Activated naive CD8-positive, alpha-beta T cell treated with anti-CD3 and anti-CD28 coated beads for 36 hours (primary cell): Measurements from ENCODE around the gene USP13. TPM values are rescaled to one million over a fixed set of nuclear protein-coding genes. Genes with fewer than 3 reads are reported as not detected.

Experiments used
- DNase-seq: peaks from one replicate; pipeline ENCODE4 v3.0.0; 2021
- H3K27ac Mint-ChIP-seq: one replicate; pipeline ENCODE4 v1.8.0; 2022; ENCODE audit warnings: mild to moderate bottlenecking, moderate library complexity, mixed read lengths
- H3K27me3 Mint-ChIP-seq: one replicate; pipeline ENCODE4 v1.8.0; 2022; ENCODE audit warnings: mild to moderate bottlenecking, mixed read lengths
- H3K36me3 Mint-ChIP-seq: one replicate; pipeline ENCODE4 v1.8.0; 2021; ENCODE audit warnings: mild to moderate bottlenecking, mixed read lengths
- H3K4me1 Mint-ChIP-seq: one replicate; pipeline ENCODE4 v1.8.0; 2021; ENCODE audit warnings: mixed read lengths
- H3K4me3 Mint-ChIP-seq: one replicate; pipeline ENCODE4 v1.8.0; 2022; ENCODE audit warnings: mild to moderate bottlenecking, moderate library complexity, mixed read lengths
- H3K9me3 Mint-ChIP-seq: one replicate; pipeline ENCODE4 v1.8.0; 2022; ENCODE audit warnings: mixed read lengths
- total RNA-seq, 2 experiments: library from RNA; stranded (reverse); gene quantifications; one replicate each; pipeline ENCODE4 v1.2.3, GENCODE V29; 2021

USP13 gene
- 10 to 100 TPM; 11.6 to 11.9 TPM for total RNA-seq

- DNase-seq = peak; percentile 64
- Mint-ChIP-seq H3K4me1 (peaks cover 26% of the 10 kb centered on the region), H3K9me3 (no peaks in the 10 kb centered on the region), H3K4me3 (peak within 1 kb of the TSS; percentile 93), H3K27me3 (peaks cover 9% of the 10 kb centered on the region), H3K36me3 (peaks cover 12% of the 10 kb centered on the region), H3K27ac (peak within 1 kb of the TSS; percentile 87)
Measured at GRCh38 chr3:179652447-179653095, at the start of gene USP13. Gene USP13, plus strand, starts transcription at chr3:179653040. Its CDS starts 186 bp downstream, at chr3:179653226.

GRCh38 chr3:179603321-179603720, 49.5 kb upstream of the USP13 start:
- peaks cover 22% of the 10 kb centered on the region for H3K36me3 Mint-ChIP-seq
- no peaks in the 10 kb centered on the region for H3K27me3 Mint-ChIP-seq
- DNase-seq = no peak
- peaks cover 25% of the 10 kb centered on the region for H3K4me1 Mint-ChIP-seq
- H3K4me3 Mint-ChIP-seq = peak overlapping the region; percentile 99
- H3K9me3 Mint-ChIP-seq = no peaks in the 10 kb centered on the region
- peak overlapping the region; percentile 100 for H3K27ac Mint-ChIP-seq

GRCh38 chr3:179603831-179604230, 49.0 kb upstream of the USP13 start:
- peaks cover 28% of the 10 kb centered on the region for H3K4me1 Mint-ChIP-seq
- H3K36me3 Mint-ChIP-seq = peaks cover 22% of the 10 kb centered on the region
- H3K27ac Mint-ChIP-seq = peak overlapping the region; percentile 100
- peak overlapping the region; percentile 99 for H3K4me3 Mint-ChIP-seq
- H3K27me3 Mint-ChIP-seq = no peaks in the 10 kb centered on the region
- no peak for DNase-seq
- no peaks in the 10 kb centered on the region for H3K9me3 Mint-ChIP-seq

- Mint-ChIP-seq H3K4me3 (peak within 1 kb of the TSS; percentile 99), H3K36me3 (peaks cover 24% of the 10 kb centered on the region), H3K9me3 (no peaks in the 10 kb centered on the region), H3K27ac (peak within 1 kb of the TSS; percentile 100), H3K27me3 (no peaks in the 10 kb centered on the region), H3K4me1 (peaks cover 33% of the 10 kb centered on the region)
- peak; percentile 89 for DNase-seq
Measured at GRCh38 chr3:179604321-179605078, 48.3 kb upstream of the USP13 start, which contains the start of the genes MRPL47 and NDUFB5. Gene MRPL47, minus strand, starts transcription at chr3:179604638. Its CDS starts 14 bp downstream, at chr3:179604624. Gene NDUFB5, plus strand, starts transcription at chr3:179604794. Its CDS starts 22 bp downstream, at chr3:179604816.

GRCh38 chr3:179606534-179607085, 46.2 kb upstream of the USP13 start:
- Mint-ChIP-seq H3K36me3 (peaks cover 24% of the 10 kb centered on the region), H3K4me3 (no peak overlapping the region), H3K27me3 (no peaks in the 10 kb centered on the region), H3K4me1 (peaks cover 30% of the 10 kb centered on the region), H3K27ac (peak overlapping the region; percentile 71), H3K9me3 (no peaks in the 10 kb centered on the region)
- DNase-seq = no peak

GRCh38 chr3:179608931-179609720, 43.7 kb upstream of the USP13 start:
- Mint-ChIP-seq H3K4me1 (peaks cover 30% of the 10 kb centered on the region), H3K4me3 (peak overlapping the region; percentile 26), H3K36me3 (peaks cover 20% of the 10 kb centered on the region), H3K27me3 (no peaks in the 10 kb centered on the region), H3K27ac (peak overlapping the region; percentile 84), H3K9me3 (no peaks in the 10 kb centered on the region)
- peak; percentile 10 for DNase-seq

- Mint-ChIP-seq H3K4me1 (peaks cover 30% of the 10 kb centered on the region), H3K4me3 (no peak overlapping the region), H3K36me3 (peaks cover 15% of the 10 kb centered on the region), H3K27ac (peak overlapping the region; percentile 29), H3K27me3 (no peaks in the 10 kb centered on the region), H3K9me3 (no peaks in the 10 kb centered on the region)
- no peak for DNase-seq
Measured at GRCh38 chr3:179610066-179610465, 42.8 kb upstream of the USP13 start.

GRCh38 chr3:179613807-179614206, 39.0 kb upstream of the USP13 start:
- Mint-ChIP-seq H3K4me1 (peaks cover 9% of the 10 kb centered on the region), H3K27ac (no peak overlapping the region), H3K36me3 (peaks cover 16% of the 10 kb centered on the region), H3K9me3 (no peaks in the 10 kb centered on the region), H3K4me3 (no peak overlapping the region), H3K27me3 (no peaks in the 10 kb centered on the region)
- DNase-seq = no peak

GRCh38 chr3:179615458-179616173, 37.2 kb upstream of the USP13 start:
- DNase-seq = no peak
- H3K9me3 Mint-ChIP-seq = no peaks in the 10 kb centered on the region
- H3K4me1 Mint-ChIP-seq = no peaks in the 10 kb centered on the region
- H3K36me3 Mint-ChIP-seq = peaks cover 24% of the 10 kb centered on the region
- no peaks in the 10 kb centered on the region for H3K27me3 Mint-ChIP-seq
- no peak overlapping the region for H3K4me3 Mint-ChIP-seq
- no peak overlapping the region for H3K27ac Mint-ChIP-seq

- H3K27ac Mint-ChIP-seq = no peak overlapping the region
- no peaks in the 10 kb centered on the region for H3K4me1 Mint-ChIP-seq
- no peak overlapping the region for H3K4me3 Mint-ChIP-seq
- H3K9me3 Mint-ChIP-seq = no peaks in the 10 kb centered on the region
- H3K36me3 Mint-ChIP-seq = peaks cover 44% of the 10 kb centered on the region
- DNase-seq = no peak
- no peaks in the 10 kb centered on the region for H3K27me3 Mint-ChIP-seq
Measured at GRCh38 chr3:179622023-179622422, 30.8 kb upstream of the USP13 start.

GRCh38 chr3:179624451-179624850, 28.4 kb upstream of the USP13 start:
- Mint-ChIP-seq H3K27me3 (no peaks in the 10 kb centered on the region), H3K27ac (no peak overlapping the region), H3K4me3 (no peak overlapping the region), H3K4me1 (no peaks in the 10 kb centered on the region), H3K36me3 (peaks cover 35% of the 10 kb centered on the region), H3K9me3 (no peaks in the 10 kb centered on the region)
- DNase-seq = no peak

- DNase-seq = no peak
- Mint-ChIP-seq H3K4me3 (no peak overlapping the region), H3K9me3 (no peaks in the 10 kb centered on the region), H3K36me3 (peaks cover under 1% of the 10 kb centered on the region), H3K27me3 (no peaks in the 10 kb centered on the region), H3K4me1 (no peaks in the 10 kb centered on the region), H3K27ac (no peak overlapping the region)
Measured at GRCh38 chr3:179630753-179631451, 21.9 kb upstream of the USP13 start.

- Mint-ChIP-seq H3K27ac (no peak overlapping the region), H3K4me3 (no peak overlapping the region), H3K36me3 (no peaks in the 10 kb centered on the region), H3K27me3 (no peaks in the 10 kb centered on the region), H3K9me3 (no peaks in the 10 kb centered on the region), H3K4me1 (peaks cover 7% of the 10 kb centered on the region)
- DNase-seq = no peak
Measured at GRCh38 chr3:179640469-179640868, 12.4 kb upstream of the USP13 start.

GRCh38 chr3:179642871-179643270, 10.0 kb upstream of the USP13 start:
- H3K4me1 Mint-ChIP-seq = peaks cover 7% of the 10 kb centered on the region
- H3K27me3 Mint-ChIP-seq = no peaks in the 10 kb centered on the region
- no peaks in the 10 kb centered on the region for H3K9me3 Mint-ChIP-seq
- no peaks in the 10 kb centered on the region for H3K36me3 Mint-ChIP-seq
- no peak overlapping the region for H3K4me3 Mint-ChIP-seq
- no peak for DNase-seq
- H3K27ac Mint-ChIP-seq = no peak overlapping the region
